Endothelial cell of umbilical vein (primary cell): Measurements from ENCODE around the gene RBPJ. TPM values are rescaled to one million over a fixed set of nuclear protein-coding genes. Genes with fewer than 3 reads are reported as not detected.

Experiments
- BruUV-seq: library from RNA; stranded (reverse); fragments of 400-500 nt; replicated peaks from 2 replicates; lab custom pipeline; 2021; lab: Mats Ljungman, UMichigan
- CTCF ChIA-PET: fragments of 300-600, 350-600 bp; sonication (Branson Sonifier 250); formaldehyde crosslinking; loops from one replicate; lab custom pipeline; 2021; ENCODE audit warnings: antibody characterized with exemption, inconsistent platforms; lab: Charles Lee
- POLR2A ChIA-PET: fragments of 300-600, 350-600 bp; sonication (Branson Sonifier 250); formaldehyde crosslinking; loops from one replicate; lab custom pipeline; 2021; ENCODE audit warnings: antibody characterized with exemption, inconsistent platforms; lab: Charles Lee
- DNase-seq: peaks from one replicate; pipeline ENCODE4 v3.0.0-alpha.2; 2011; ENCODE audit warnings: low read depth, low spot score
- FAIRE-seq: peaks from 2 replicates; lab custom pipeline; 2011; peaks lifted over from hg19 to GRCh38; lab: Jason Lieb, UNC
- H2AFZ ChIP-seq: 2 replicates; pipeline ENCODE4 v1.6.0; 2012; ENCODE audit warnings: low read depth, low read length, control low read depth, inconsistent platforms
- H3K27ac ChIP-seq: 2 replicates; pipeline ENCODE4 v1.5.1; 2011; ENCODE audit warnings: low read depth, mild to moderate bottlenecking, control low read depth, low read length, moderate library complexity; ENCODE audit not compliant: insufficient read depth
- H3K27me3 ChIP-seq, 2 experiments: 2 replicates each; pipeline versions ENCODE4 v1.6.0 to v1.6.1; 2011; ENCODE audit warnings: low read length in 2 of 2, mixed read lengths in 1 of 2; ENCODE audit not compliant: control insufficient read depth in 2 of 2, insufficient read depth in 2 of 2
- H3K36me3 ChIP-seq, 2 experiments: 2 replicates in 1 of 2; 3 replicates in 1 of 2; pipeline ENCODE4 v1.5.1; 2011; ENCODE audit warnings: low read length in 2 of 2, mild to moderate bottlenecking in 1 of 2, moderate library complexity in 1 of 2; ENCODE audit not compliant: control insufficient read depth in 2 of 2, insufficient read depth in 2 of 2; ENCODE audit errors: extremely low read depth in 1 of 2
- H3K4me1 ChIP-seq: 3 replicates; pipeline ENCODE4 v1.5.1; 2011; ENCODE audit warnings: mild to moderate bottlenecking, low read length; ENCODE audit not compliant: control insufficient read depth, insufficient read depth; ENCODE audit errors: extremely low read depth
- H3K4me2 ChIP-seq: 2 replicates; pipeline ENCODE4 v1.6.1; 2011; ENCODE audit warnings: low read length, control low read depth, mixed read lengths; ENCODE audit not compliant: insufficient read depth
- H3K4me3 ChIP-seq, 3 experiments: fragments of 200-600 bp in 1 of 3; sonication (generic), shearing (Covaris generic) in 1 of 3; replicated peaks in 1 of 3; 2 replicates each; pipeline ENCODE4 v1.5.1; 2011 to 2016; ENCODE audit warnings: control low read depth in 3 of 3, low read length in 3 of 3, mild to moderate bottlenecking in 2 of 3, inconsistent platforms in 1 of 3, low read depth in 1 of 3, moderate library complexity in 1 of 3; ENCODE audit not compliant: insufficient read depth in 1 of 3
- H3K79me2 ChIP-seq: 2 replicates; pipeline ENCODE4 v1.6.0; 2012; ENCODE audit warnings: low read length, inconsistent platforms; ENCODE audit not compliant: control insufficient read depth, insufficient read depth
- H3K9ac ChIP-seq: replicated peaks from 2 replicates; pipeline ENCODE3; 2011; ENCODE audit warnings: low read length, control low read depth; ENCODE audit not compliant: insufficient read depth; ENCODE audit errors: extremely low read depth
- H3K9me1 ChIP-seq: replicated peaks from 3 replicates; pipeline ENCODE4 v1.6.0; 2011; ENCODE audit warnings: mild to moderate bottlenecking, low read length; ENCODE audit not compliant: control insufficient read depth, insufficient read depth; ENCODE audit errors: extremely low read depth
- H3K9me3 ChIP-seq: replicated peaks from 2 replicates; pipeline ENCODE4 v1.5.1; 2012; ENCODE audit warnings: low read length, inconsistent platforms; ENCODE audit not compliant: control insufficient read depth, insufficient read depth
- H4K20me1 ChIP-seq: replicated peaks from 2 replicates; pipeline ENCODE3; 2011; ENCODE audit warnings: mild to moderate bottlenecking, low read length; ENCODE audit not compliant: control insufficient read depth, insufficient read depth; ENCODE audit errors: extremely low read depth
- EZH2 ChIP-seq: IDR thresholded peaks from 2 replicates; pipeline ENCODE4 v1.6.1; 2012; ENCODE audit warnings: borderline replicate concordance, low read depth, mild to moderate bottlenecking, moderate library complexity, low read length, inconsistent platforms; ENCODE audit not compliant: severe bottlenecking
- FOS ChIP-seq: IDR thresholded peaks from 2 replicates; pipeline ENCODE4 v1.6.1; 2011; ENCODE audit warnings: mild to moderate bottlenecking, low read length, moderate library complexity, borderline replicate concordance; ENCODE audit not compliant: insufficient read depth
- GATA2 ChIP-seq: IDR thresholded peaks from 2 replicates; pipeline ENCODE4 v1.7.0; 2011; ENCODE audit warnings: low read depth, mild to moderate bottlenecking, moderate library complexity, mixed read lengths, low read length; ENCODE audit not compliant: insufficient read length, insufficient read depth
- JUN ChIP-seq: IDR thresholded peaks from 2 replicates; pipeline ENCODE4 v1.6.1; 2011; ENCODE audit warnings: borderline replicate concordance, low read depth; ENCODE audit not compliant: insufficient read length, insufficient read depth
- MYC ChIP-seq: IDR thresholded peaks from one replicate; pipeline ENCODE4 v1.6.1; 2011; ENCODE audit warnings: mild to moderate bottlenecking, low read depth, low read length
- POLR2A ChIP-seq: IDR thresholded peaks from 2 replicates; pipeline ENCODE4 v1.6.1; 2012; ENCODE audit warnings: low read depth, mild to moderate bottlenecking, control low read depth, low read length
- POLR2AphosphoS5 ChIP-seq: IDR thresholded peaks from 2 replicates; pipeline ENCODE4 v1.6.1; 2012; ENCODE audit warnings: low read depth, mild to moderate bottlenecking, control low read depth, low read length, moderate library complexity; ENCODE audit not compliant: insufficient read depth
- dilution Hi-C: fragments of 300-500 bp; cut with MboI; formaldehyde crosslinking; loops from one replicate; pipeline ENCODE4 v1.15.0; 2019; ENCODE audit warnings: low sequenced_read_pairs; ENCODE audit not compliant: extremely low pct_ligation_motif_present
- intact Hi-C: fragments of 100-400 bp; cut with micrococcal nuclease; formaldehyde crosslinking; loops from one replicate; pipeline ENCODE4 v1.10.0; 2022
- polyA plus RNA-seq, 4 experiments: library from polyadenylated mRNA; depleted of rRNA in 3 of 4; stranded (reverse) in 3 of 4; unstranded in 1 of 4; fragments of >200 nt; gene quantifications; 2 replicates each; pipeline versions ENCODE4 v1.2.1 to v1.2.3, GENCODE V29; 2011 to 2012; ENCODE audit warnings: missing spikeins in 1 of 4
- total RNA-seq: library from RNA; stranded (reverse); gene quantifications from 2 replicates; pipeline ENCODE4 v1.2.3, GENCODE V29; 2021
- TF ChIP-seq, protein P1 (sequence below), 2 donors: IDR thresholded peaks; 1 replicate in 1 of 2; 2 replicates in 1 of 2; pipeline ENCODE4 v1.5.1; 2011; ENCODE audit warnings: low read length in 2 of 2, mild to moderate bottlenecking in 2 of 2, moderate library complexity in 2 of 2, control low read depth in 1 of 2, inconsistent platforms in 1 of 2, low read depth in 1 of 2; ENCODE audit not compliant: insufficient read depth in 1 of 2; ENCODE audit errors: extremely low read depth in 1 of 2
- TF ChIP-seq, protein P2 (sequence below): IDR thresholded peaks from 2 replicates; pipeline ENCODE4 v1.6.1; 2011; ENCODE audit not compliant: insufficient read depth, insufficient read length

Gene RBPJ
- total and polyA plus RNA-seq, 2 donors (not counting 3 experiments of a cell fraction or from before 2014, with no cell fraction given): 17.0 to 42.9 TPM

DNA sequence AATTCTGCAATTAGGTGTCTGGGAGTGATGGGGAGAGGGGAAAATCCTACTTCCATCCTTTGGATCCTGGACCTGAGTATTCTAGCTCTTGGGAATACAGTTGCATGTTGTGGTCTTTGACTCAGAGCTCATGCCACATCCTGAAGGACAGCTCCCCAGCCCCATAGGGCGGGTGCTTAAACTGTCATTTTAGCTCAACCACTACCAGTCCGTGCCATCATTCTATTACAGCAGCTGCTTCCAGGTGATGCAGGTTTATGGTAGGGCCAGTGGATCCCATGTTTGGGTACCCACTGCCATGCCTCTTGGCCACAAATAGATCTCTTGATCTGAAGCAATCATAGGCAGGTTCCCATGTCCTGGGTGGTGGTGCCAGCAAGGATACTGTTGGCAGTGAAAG, 134.8 kb downstream of the RBPJ start:
- no peaks in the 10 kb centered on the region for H3K79me2 ChIP-seq
- H3K9ac ChIP-seq: no peak overlapping the region
- dilution Hi-C loops: no loop called here
- TF ChIP-seq, protein P1, sequence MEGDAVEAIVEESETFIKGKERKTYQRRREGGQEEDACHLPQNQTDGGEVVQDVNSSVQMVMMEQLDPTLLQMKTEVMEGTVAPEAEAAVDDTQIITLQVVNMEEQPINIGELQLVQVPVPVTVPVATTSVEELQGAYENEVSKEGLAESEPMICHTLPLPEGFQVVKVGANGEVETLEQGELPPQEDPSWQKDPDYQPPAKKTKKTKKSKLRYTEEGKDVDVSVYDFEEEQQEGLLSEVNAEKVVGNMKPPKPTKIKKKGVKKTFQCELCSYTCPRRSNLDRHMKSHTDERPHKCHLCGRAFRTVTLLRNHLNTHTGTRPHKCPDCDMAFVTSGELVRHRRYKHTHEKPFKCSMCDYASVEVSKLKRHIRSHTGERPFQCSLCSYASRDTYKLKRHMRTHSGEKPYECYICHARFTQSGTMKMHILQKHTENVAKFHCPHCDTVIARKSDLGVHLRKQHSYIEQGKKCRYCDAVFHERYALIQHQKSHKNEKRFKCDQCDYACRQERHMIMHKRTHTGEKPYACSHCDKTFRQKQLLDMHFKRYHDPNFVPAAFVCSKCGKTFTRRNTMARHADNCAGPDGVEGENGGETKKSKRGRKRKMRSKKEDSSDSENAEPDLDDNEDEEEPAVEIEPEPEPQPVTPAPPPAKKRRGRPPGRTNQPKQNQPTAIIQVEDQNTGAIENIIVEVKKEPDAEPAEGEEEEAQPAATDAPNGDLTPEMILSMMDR (IDR thresholded peaks at IDR 0.05; ENCODE audit: extremely low read depth in 1 of 2, insufficient read depth in 1 of 2, low read depth in 1 of 2, low read length in 2 of 2): no peak
- TF ChIP-seq JUN: no peak
- TF ChIP-seq POLR2A: no peak
- TF ChIP-seq, protein P2, sequence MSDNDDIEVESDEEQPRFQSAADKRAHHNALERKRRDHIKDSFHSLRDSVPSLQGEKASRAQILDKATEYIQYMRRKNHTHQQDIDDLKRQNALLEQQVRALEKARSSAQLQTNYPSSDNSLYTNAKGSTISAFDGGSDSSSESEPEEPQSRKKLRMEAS: no peak
- no peak for TF ChIP-seq FOS
- TF ChIP-seq POLR2AphosphoS5: no peak
- TF ChIP-seq EZH2: no peak
- no peak for TF ChIP-seq GATA2
- TF ChIP-seq MYC: no peak
- H3K4me1 ChIP-seq: no peaks in the 10 kb centered on the region
- BruUV-seq: no TSS peak
- no peaks in the 10 kb centered on the region for H4K20me1 ChIP-seq
- DNase-seq: no peak
- no peak overlapping the region for H3K4me2 ChIP-seq
- ChIA-PET CTCF (interaction anchor here (6.6 kb wide), 1 partner anchor 266 kb away, joined by 79 read pairs; no protein-coding TSS in a partner anchor), POLR2A (no interaction called here)
- H3K4me3 ChIP-seq: no peak overlapping the region
- no peaks in the 10 kb centered on the region for H3K9me1 ChIP-seq
- intact Hi-C loops: loop anchor here (5.0 kb wide), 1 partner anchor 127 kb away; the partner anchor contains the start of gene TBC1D19
- no peak overlapping the region for H2AFZ ChIP-seq
- H3K27ac ChIP-seq: no peak overlapping the region
- H3K9me3 ChIP-seq: no peaks in the 10 kb centered on the region
- H3K27me3 ChIP-seq: peaks cover 4 to 13% of the 10 kb centered on the region in 2 experiments
- FAIRE-seq: no peak
- H3K36me3 ChIP-seq: no peaks in the 10 kb centered on the region
